ENCODE data around the gene KIF5B.
"Not testable (repeated sequence)": the region's sequence is repeated elsewhere in the genome, so short reads cannot be mapped to it uniquely, and the experiment has no call there.

Gene KIF5B

GRCh38 chr10:32002531-32002930 lies 53.7 kb downstream of the KIF5B start:
- TF ChIP-seq CTCF (IDR thresholded peaks at IDR 0.05; ENCODE audit: low read depth, low read length) = no peak

GRCh38 chr10:32000937-32001336 lies 55.3 kb downstream of the KIF5B start:
- no peak for DNase-seq
- H3K27me3 ChIP-seq (ENCODE audit: insufficient read depth, low read depth, severe bottlenecking) = no peaks in the 10 kb centered on the region
- no peak overlapping the region for H3K27ac ChIP-seq
- H3K9me3 ChIP-seq (ENCODE audit: severe bottlenecking) = no peaks in the 10 kb centered on the region
- TF ChIP-seq CTCF (IDR thresholded peaks at IDR 0.05; ENCODE audit: low read depth, low read length) = no peak
- no peak overlapping the region for H3K4me3 ChIP-seq (ENCODE audit: low read depth, low read length)
- H3K36me3 ChIP-seq = no peaks in the 10 kb centered on the region

More at GRCh38 chr10:32002531-32002930, 53.7 kb downstream of the KIF5B start:
- no peaks in the 10 kb centered on the region for H3K36me3 ChIP-seq
- no peaks in the 10 kb centered on the region for H3K9me3 ChIP-seq (ENCODE audit: severe bottlenecking)
- H3K27ac ChIP-seq = no peak overlapping the region
- no peak for DNase-seq
- H3K4me3 ChIP-seq (ENCODE audit: low read depth, low read length) = no peak overlapping the region
- H3K27me3 ChIP-seq (ENCODE audit: insufficient read depth, low read depth, severe bottlenecking) = no peaks in the 10 kb centered on the region

GRCh38 chr10:31999836-32000235 lies 56.4 kb downstream of the KIF5B start:
- Histone ChIP-seq H3K4me3 (ENCODE audit: low read depth, low read length) (no peak overlapping the region), H3K27ac (no peak overlapping the region), H3K36me3 (no peaks in the 10 kb centered on the region), H3K27me3 (ENCODE audit: insufficient read depth, low read depth, severe bottlenecking) (no peaks in the 10 kb centered on the region), H3K9me3 (ENCODE audit: severe bottlenecking) (no peaks in the 10 kb centered on the region)
- DNase-seq = no peak
- TF ChIP-seq CTCF (IDR thresholded peaks at IDR 0.05; ENCODE audit: low read depth, low read length) = no peak

DNA sequence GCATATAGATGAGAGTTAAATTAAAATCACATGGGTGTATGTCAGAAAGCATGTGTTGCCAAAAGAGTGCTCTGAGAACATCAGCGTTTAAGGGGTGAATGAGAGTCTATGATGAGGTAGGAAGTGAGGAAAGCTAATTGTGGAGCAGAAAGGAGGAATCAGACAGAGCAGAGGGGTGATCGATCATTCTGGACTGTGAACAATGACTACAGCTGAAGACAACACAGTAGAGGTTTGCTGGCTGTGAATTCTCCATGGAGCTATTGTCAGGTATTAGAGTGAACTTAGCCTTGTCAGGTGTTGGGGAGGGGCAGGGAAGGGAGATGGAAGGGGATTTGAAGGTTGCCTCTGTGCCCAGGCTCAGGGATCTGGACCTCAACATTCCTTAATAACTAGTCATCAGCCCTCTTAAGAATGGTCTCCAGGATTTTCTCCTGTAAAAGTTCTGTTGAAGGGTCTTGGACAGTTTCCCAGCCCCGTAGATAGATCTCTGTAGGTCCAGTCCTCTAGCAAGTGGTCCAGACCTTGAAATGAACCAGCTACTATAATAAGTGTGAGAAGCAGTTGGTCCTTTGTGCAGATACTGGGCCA lies 57.1 kb downstream of the KIF5B start:
- Histone ChIP-seq H3K36me3 (no peaks in the 10 kb centered on the region), H3K27me3 (ENCODE audit: insufficient read depth, low read depth, severe bottlenecking) (no peaks in the 10 kb centered on the region), H3K9me3 (ENCODE audit: severe bottlenecking) (no peaks in the 10 kb centered on the region), H3K27ac (no peak overlapping the region), H3K4me3 (ENCODE audit: low read depth, low read length) (no peak overlapping the region)
- TF ChIP-seq CTCF (IDR thresholded peaks at IDR 0.05; ENCODE audit: low read depth, low read length) = no peak
- no peak for DNase-seq

DNA sequence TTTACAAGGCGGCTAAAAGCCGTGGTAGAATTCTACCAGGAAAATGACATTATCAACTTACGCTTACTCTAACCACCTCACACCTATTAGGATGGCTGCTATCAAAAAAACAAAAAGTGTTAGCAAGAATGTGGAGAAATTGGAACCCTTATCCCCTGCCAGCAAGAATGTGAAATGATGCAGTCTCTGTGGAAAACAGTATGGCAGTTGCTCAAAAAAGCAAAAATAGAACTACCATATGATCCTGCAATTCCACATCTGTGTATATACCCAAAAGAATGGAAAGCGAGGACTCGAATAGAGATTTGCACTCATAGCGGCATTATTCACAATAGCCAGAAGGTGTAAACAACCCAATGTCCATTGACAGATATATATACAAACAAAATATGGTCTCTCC lies 61.3 kb downstream of the KIF5B start:
- H3K27ac ChIP-seq = no peak overlapping the region
- H3K36me3 ChIP-seq = no peaks in the 10 kb centered on the region
- TF ChIP-seq CTCF (IDR thresholded peaks at IDR 0.05; ENCODE audit: low read depth, low read length) = no peak
- DNase-seq = no peak
- no peaks in the 10 kb centered on the region for H3K27me3 ChIP-seq (ENCODE audit: insufficient read depth, low read depth, severe bottlenecking)
- H3K4me3 ChIP-seq (ENCODE audit: low read depth, low read length) = no peak overlapping the region
- H3K9me3 ChIP-seq (ENCODE audit: severe bottlenecking) = no peaks in the 10 kb centered on the region

GRCh38 chr10:31990937-31991336 lies 65.3 kb downstream of the KIF5B start:
- H3K9me3 ChIP-seq (ENCODE audit: severe bottlenecking) = no peaks in the 10 kb centered on the region
- DNase-seq = no peak
- H3K27ac ChIP-seq = no peak overlapping the region
- H3K4me3 ChIP-seq (ENCODE audit: low read depth, low read length) = no peak overlapping the region
- H3K27me3 ChIP-seq (ENCODE audit: insufficient read depth, low read depth, severe bottlenecking) = no peaks in the 10 kb centered on the region
- no peak for TF ChIP-seq CTCF (IDR thresholded peaks at IDR 0.05; ENCODE audit: low read depth, low read length)
- no peaks in the 10 kb centered on the region for H3K36me3 ChIP-seq

DNA sequence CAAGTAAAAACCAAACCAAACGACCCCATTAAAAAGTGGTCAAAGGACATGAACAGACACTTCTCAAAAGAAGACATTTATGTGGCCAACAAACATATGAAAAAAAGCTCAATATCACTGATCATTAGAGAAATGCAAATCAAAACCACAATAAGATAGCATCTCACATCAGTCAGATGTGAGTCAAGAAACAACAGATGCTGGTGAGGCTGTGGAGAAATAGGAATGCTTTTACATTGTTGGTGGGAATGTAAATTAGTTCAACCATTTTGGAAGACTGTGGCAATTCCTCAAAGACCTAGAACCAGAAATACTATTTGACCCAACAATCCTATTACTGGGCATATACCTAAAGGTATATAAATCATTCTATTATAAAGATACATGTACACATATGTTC lies 68.4 kb downstream of the KIF5B start:
- not testable (repeated sequence) for H3K9me3 ChIP-seq (ENCODE audit: severe bottlenecking); H3K4me3 ChIP-seq (ENCODE audit: low read depth, low read length); H3K27me3 ChIP-seq (ENCODE audit: insufficient read depth, low read depth, severe bottlenecking); H3K27ac ChIP-seq; H3K36me3 ChIP-seq; DNase-seq

Data from WERI-Rb-1 (cell line).